Fibroblast of the conjunctiva (primary cell): ENCODE data around the gene MMP13.
"Not testable (repeated sequence)": the region's sequence is repeated elsewhere in the genome, so short reads cannot be mapped to it uniquely, and the experiment has no call there.

Experiments
- DNase-seq: peaks from one replicate; pipeline ENCODE4 v3.0.0-alpha.2; 2010; ENCODE audit warnings: low read depth

MMP13 gene

GRCh38 chr11:102935514-102935913 is 20.0 kb downstream of the MMP13 start:
- no peak for DNase-seq

- no peak for DNase-seq
Measured at GRCh38 chr11:102934735-102935134, 20.8 kb downstream of the MMP13 start.

GRCh38 chr11:102933627-102934026 is 21.9 kb downstream of the MMP13 start:
- DNase-seq, result no peak

GRCh38 chr11:102932678-102933077 is 22.9 kb downstream of the MMP13 start:
- DNase-seq, result no peak

GRCh38 chr11:102930451-102930850 is 25.1 kb downstream of the MMP13 start:
- no peak for DNase-seq

- no peak for DNase-seq
Measured at GRCh38 chr11:102929972-102930371, 25.6 kb downstream of the MMP13 start.

GRCh38 chr11:102929166-102929565 is 26.4 kb downstream of the MMP13 start:
- no peak for DNase-seq

GRCh38 chr11:102928247-102928646 is 27.3 kb downstream of the MMP13 start:
- no peak for DNase-seq

- DNase-seq, result no peak
Measured at GRCh38 chr11:102927624-102927990, 27.9 kb downstream of the MMP13 start.

GRCh38 chr11:102926961-102927623 is 28.4 kb downstream of the MMP13 start:
- no peak for DNase-seq

GRCh38 chr11:102926517-102926916 is 29.0 kb downstream of the MMP13 start:
- DNase-seq, result no peak

GRCh38 chr11:102925988-102926387 is 29.5 kb downstream of the MMP13 start:
- DNase-seq, result no peak

GRCh38 chr11:102924851-102925380 is 30.6 kb downstream of the MMP13 start:
- DNase-seq, result no peak

- no peak for DNase-seq
Measured at GRCh38 chr11:102921587-102922220, 33.8 kb downstream of the MMP13 start.

GRCh38 chr11:102920118-102920684 is 35.3 kb downstream of the MMP13 start:
- no peak for DNase-seq

- no peak for DNase-seq
Measured at GRCh38 chr11:102915044-102915375, 40.5 kb downstream of the MMP13 start.

- peak; percentile 38 for DNase-seq
Measured at GRCh38 chr11:102914238-102915043, 41.1 kb downstream of the MMP13 start.

- DNase-seq, result no peak
Measured at GRCh38 chr11:102912482-102912830, 43.1 kb downstream of the MMP13 start.

GRCh38 chr11:102911758-102912481 is 43.6 kb downstream of the MMP13 start:
- no peak for DNase-seq

- not testable (repeated sequence) for DNase-seq
Measured at GRCh38 chr11:102905848-102906247, 49.7 kb downstream of the MMP13 start.

- not testable (repeated sequence) for DNase-seq
Measured at GRCh38 chr11:102903895-102904294, 51.6 kb downstream of the MMP13 start.

- DNase-seq, result no peak
Measured at GRCh38 chr11:102900346-102900745, 55.2 kb downstream of the MMP13 start.
